GM15510 (cell line): ENCODE results near the gene IRAK1BP1.

ENCODE experiments used
- POLR2A ChIP-seq: IDR thresholded peaks from 3 replicates; pipeline ENCODE4 v1.6.1; 2011; ENCODE audit warnings: borderline replicate concordance; ENCODE audit not compliant: insufficient read length; ENCODE audit errors: extremely low read depth

Gene IRAK1BP1

DNA sequence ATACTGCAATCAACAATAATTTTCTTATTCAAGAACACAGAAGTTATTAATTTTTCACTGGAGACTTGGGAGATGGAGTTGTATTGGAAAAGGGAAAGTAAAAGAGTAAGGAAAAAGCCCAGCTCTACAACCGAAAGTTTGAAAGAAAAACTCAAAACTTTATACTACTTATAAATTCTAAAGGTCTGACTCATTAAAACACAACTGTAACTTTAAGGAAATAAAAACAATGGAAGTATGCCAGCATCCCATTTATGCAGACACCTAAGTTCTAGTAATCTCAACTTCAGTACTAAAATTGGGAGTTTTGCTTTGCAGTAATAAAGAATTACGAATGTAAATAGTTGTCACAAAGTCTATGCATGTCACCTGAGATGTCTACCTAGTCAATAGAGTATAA is 80.6 kb downstream of the IRAK1BP1 start:
- no peak for TF ChIP-seq POLR2A

DNA sequence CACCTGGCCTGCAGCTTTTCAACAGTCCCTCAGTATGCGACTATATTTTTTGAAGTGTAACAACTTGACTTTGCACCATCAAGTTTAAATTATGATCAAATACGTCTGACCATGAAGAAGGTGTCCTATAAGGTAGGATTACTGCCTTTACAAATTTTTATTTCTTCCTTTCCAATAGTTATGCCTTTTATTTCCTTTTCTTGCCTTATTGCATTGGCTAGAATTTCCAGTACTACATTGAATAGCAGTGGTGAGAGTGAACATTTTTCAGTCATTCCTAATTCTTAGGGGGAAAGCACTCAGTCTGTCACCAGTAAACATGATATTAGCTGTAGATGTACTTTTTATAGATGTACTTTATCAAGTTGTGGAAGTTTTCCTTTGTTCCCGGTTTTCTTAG is 81.4 kb downstream of the IRAK1BP1 start:
- TF ChIP-seq POLR2A, result no peak

DNA sequence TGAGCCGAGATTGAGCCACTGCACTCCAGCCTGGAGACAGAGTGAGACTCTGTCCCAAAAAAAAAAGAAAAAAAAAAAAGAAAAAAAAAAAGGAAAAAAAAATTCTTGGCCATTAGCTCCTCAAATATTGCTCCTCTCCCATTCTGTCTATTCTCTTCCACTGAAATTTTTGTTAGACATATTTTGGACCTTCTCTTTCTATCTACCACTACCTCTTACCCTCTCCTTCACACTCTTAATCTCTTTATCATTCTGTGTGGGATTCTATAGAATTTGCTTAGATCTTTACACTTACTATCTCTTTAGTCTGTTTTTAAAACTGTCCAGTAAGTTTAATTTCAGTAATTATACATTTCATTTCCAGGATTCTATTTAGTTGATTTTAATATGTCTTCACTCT is 85.0 kb downstream of the IRAK1BP1 start:
- TF ChIP-seq POLR2A, result no peak
